ENCODE results near the gene HEXIM2.
A peak's percentile ranks its signal among the peaks of the same experiment; 100 is the strongest.

Gene HEXIM2

DNA sequence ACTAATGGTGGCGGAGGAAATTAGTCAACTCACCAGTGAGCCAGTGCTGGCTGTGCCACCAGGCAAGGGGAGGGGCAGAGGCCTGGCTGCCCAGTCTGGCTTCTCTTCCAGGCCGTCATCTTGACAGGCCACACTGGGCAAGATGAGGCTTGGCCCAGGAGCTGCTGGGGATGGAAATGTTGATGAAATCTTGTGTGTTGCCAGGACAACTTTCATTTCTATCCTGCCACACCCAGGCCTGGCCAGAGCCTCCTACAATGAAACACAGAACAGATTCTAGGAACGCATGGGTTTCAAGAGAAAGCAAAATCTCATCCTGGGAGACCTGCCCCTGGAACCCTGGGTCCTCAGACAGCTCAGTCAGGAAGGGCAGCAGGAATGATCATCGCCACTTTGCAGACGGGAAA lies 9.3 kb downstream of the HEXIM2 start:
- H3K27me3 ChIP-seq (ENCODE audit: control insufficient read depth, insufficient read depth, low read length): no peaks in the 10 kb centered on the region
- H3K9ac ChIP-seq (ENCODE audit: low read length): no peak overlapping the region
- H3K36me3 ChIP-seq (ENCODE audit: control insufficient read depth, insufficient read depth, low read length): no peaks in the 10 kb centered on the region
- peaks cover 17% of the 10 kb centered on the region for H3K4me1 ChIP-seq (ENCODE audit: control insufficient read depth, insufficient read depth, low read length)
- peak overlapping the region; percentile 97 for H3K27ac ChIP-seq (ENCODE audit: low read depth, low read length)
- H3K4me3 ChIP-seq (ENCODE audit: low read length): peak overlapping the region; percentile 58

DNA sequence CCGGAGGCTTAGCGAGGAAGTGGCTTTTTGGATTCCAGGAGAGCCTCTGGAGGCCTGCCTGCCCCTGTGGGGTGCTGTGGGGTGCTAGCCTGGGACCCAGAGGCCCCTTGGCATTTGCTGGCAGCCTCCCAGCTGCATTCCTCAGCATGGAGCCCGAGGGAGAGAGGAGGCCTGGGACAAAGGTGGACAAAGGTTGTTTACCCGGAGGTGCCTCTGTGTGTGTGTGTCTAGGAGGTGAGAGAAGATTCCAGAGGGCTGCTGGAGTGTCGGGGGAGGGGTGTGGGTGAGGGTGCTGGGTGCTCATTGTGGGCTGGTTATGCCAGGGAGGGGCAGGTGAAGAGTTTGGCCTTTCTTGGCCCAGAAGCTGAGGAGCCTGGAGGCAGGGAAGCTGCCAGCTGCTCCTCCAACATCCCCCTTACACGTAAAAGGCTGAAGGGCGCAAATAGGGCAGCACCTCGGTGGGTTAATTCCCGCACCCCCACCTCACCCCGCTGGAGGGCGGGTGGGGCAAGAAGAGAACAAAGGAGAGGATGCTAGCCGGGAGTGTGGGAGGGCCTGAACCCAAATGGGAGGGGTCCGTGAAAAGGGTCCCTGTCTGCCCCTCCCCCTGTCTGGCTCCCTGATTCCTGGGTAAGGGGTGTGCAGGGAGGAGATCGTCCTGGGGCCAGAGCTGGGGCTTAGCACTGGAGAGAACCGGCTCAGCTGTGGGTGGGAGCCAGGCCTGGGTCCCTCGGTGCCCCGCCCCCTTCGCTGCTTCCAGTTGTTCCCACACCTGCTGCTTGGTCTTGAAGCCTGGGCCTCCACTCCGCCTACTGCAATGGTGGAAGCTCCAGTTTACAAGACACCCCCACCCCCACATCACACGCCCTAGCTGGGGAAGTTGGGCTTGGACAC lies 9.9 kb downstream of the HEXIM2 start:
- H3K27ac ChIP-seq (ENCODE audit: low read depth, low read length): peak overlapping the region; percentile 97
- peak overlapping the region; percentile 58 for H3K4me3 ChIP-seq (ENCODE audit: low read length)
- peaks cover 20% of the 10 kb centered on the region for H3K4me1 ChIP-seq (ENCODE audit: control insufficient read depth, insufficient read depth, low read length)
- H3K9ac ChIP-seq (ENCODE audit: low read length): peak overlapping the region; percentile 53
- no peaks in the 10 kb centered on the region for H3K36me3 ChIP-seq (ENCODE audit: control insufficient read depth, insufficient read depth, low read length)
- no peaks in the 10 kb centered on the region for H3K27me3 ChIP-seq (ENCODE audit: control insufficient read depth, insufficient read depth, low read length)

DNA sequence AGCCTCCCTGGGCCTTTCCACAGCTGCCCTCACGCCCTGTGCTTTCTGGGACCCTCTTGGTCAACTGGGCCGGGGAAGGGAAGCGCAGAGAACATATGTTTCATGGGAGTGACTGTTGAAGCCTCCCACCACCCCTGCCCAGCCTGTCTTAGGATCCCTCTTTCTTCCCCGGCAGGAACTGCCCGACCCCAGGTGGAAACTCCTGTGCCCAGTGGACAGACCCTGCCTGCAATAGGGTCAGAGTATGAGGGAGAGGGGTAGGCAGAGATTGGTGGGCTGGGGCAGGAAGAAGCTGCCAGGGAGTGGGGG lies 10.5 kb downstream of the HEXIM2 start:
- peak overlapping the region; percentile 97 for H3K27ac ChIP-seq (ENCODE audit: low read depth, low read length)
- peaks cover 20% of the 10 kb centered on the region for H3K4me1 ChIP-seq (ENCODE audit: control insufficient read depth, insufficient read depth, low read length)
- H3K4me3 ChIP-seq (ENCODE audit: low read length): peak overlapping the region; percentile 58

GRCh38 chr17:45172541-45173286 lies 11.0 kb downstream of the HEXIM2 start:
- H3K4me3 ChIP-seq (ENCODE audit: low read length): peak overlapping the region; percentile 58
- H3K27me3 ChIP-seq (ENCODE audit: control insufficient read depth, insufficient read depth, low read length): no peaks in the 10 kb centered on the region
- H3K36me3 ChIP-seq (ENCODE audit: control insufficient read depth, insufficient read depth, low read length): no peaks in the 10 kb centered on the region
- peak overlapping the region; percentile 53 for H3K9ac ChIP-seq (ENCODE audit: low read length)
- H3K4me1 ChIP-seq (ENCODE audit: control insufficient read depth, insufficient read depth, low read length): peaks cover 20% of the 10 kb centered on the region
- peak overlapping the region; percentile 97 for H3K27ac ChIP-seq (ENCODE audit: low read depth, low read length)

More for the DNA sequence above, 10.5 kb downstream of the HEXIM2 start:
- H3K36me3 ChIP-seq (ENCODE audit: control insufficient read depth, insufficient read depth, low read length): no peaks in the 10 kb centered on the region
- no peaks in the 10 kb centered on the region for H3K27me3 ChIP-seq (ENCODE audit: control insufficient read depth, insufficient read depth, low read length)
- H3K9ac ChIP-seq (ENCODE audit: low read length): peak overlapping the region; percentile 53

GRCh38 chr17:45175759-45176115 lies 14.1 kb downstream of the HEXIM2 start:
- no peak overlapping the region for H3K27ac ChIP-seq (ENCODE audit: low read depth, low read length)
- no peaks in the 10 kb centered on the region for H3K27me3 ChIP-seq (ENCODE audit: control insufficient read depth, insufficient read depth, low read length)
- H3K36me3 ChIP-seq (ENCODE audit: control insufficient read depth, insufficient read depth, low read length): no peaks in the 10 kb centered on the region
- H3K4me3 ChIP-seq (ENCODE audit: low read length): no peak overlapping the region
- H3K4me1 ChIP-seq (ENCODE audit: control insufficient read depth, insufficient read depth, low read length): peaks cover 17% of the 10 kb centered on the region
- no peak overlapping the region for H3K9ac ChIP-seq (ENCODE audit: low read length)

GRCh38 chr17:45177563-45177962 lies 15.9 kb downstream of the HEXIM2 start:
- no peak overlapping the region for H3K9ac ChIP-seq (ENCODE audit: low read length)
- no peaks in the 10 kb centered on the region for H3K27me3 ChIP-seq (ENCODE audit: control insufficient read depth, insufficient read depth, low read length)
- H3K36me3 ChIP-seq (ENCODE audit: control insufficient read depth, insufficient read depth, low read length): no peaks in the 10 kb centered on the region
- H3K27ac ChIP-seq (ENCODE audit: low read depth, low read length): no peak overlapping the region
- no peak overlapping the region for H3K4me3 ChIP-seq (ENCODE audit: low read length)
- peaks cover 3% of the 10 kb centered on the region for H3K4me1 ChIP-seq (ENCODE audit: control insufficient read depth, insufficient read depth, low read length)

- Histone ChIP-seq H3K36me3 (ENCODE audit: control insufficient read depth, insufficient read depth, low read length) (no peaks in the 10 kb centered on the region), H3K4me3 (ENCODE audit: low read length) (no peak overlapping the region), H3K27ac (ENCODE audit: low read depth, low read length) (no peak overlapping the region), H3K9ac (ENCODE audit: low read length) (no peak overlapping the region), H3K4me1 (ENCODE audit: control insufficient read depth, insufficient read depth, low read length) (no peaks in the 10 kb centered on the region), H3K27me3 (ENCODE audit: control insufficient read depth, insufficient read depth, low read length) (no peaks in the 10 kb centered on the region)
Observed at GRCh38 chr17:45184144-45184543, 22.5 kb downstream of the HEXIM2 start.

GRCh38 chr17:45186801-45187354 lies 25.2 kb downstream of the HEXIM2 start:
- no peak overlapping the region for H3K9ac ChIP-seq (ENCODE audit: low read length)
- H3K36me3 ChIP-seq (ENCODE audit: control insufficient read depth, insufficient read depth, low read length): no peaks in the 10 kb centered on the region
- no peaks in the 10 kb centered on the region for H3K4me1 ChIP-seq (ENCODE audit: control insufficient read depth, insufficient read depth, low read length)
- H3K27me3 ChIP-seq (ENCODE audit: control insufficient read depth, insufficient read depth, low read length): no peaks in the 10 kb centered on the region
- H3K4me3 ChIP-seq (ENCODE audit: low read length): no peak overlapping the region
- no peak overlapping the region for H3K27ac ChIP-seq (ENCODE audit: low read depth, low read length)

- no peak overlapping the region for H3K9ac ChIP-seq (ENCODE audit: low read length)
- no peak overlapping the region for H3K27ac ChIP-seq (ENCODE audit: low read depth, low read length)
- H3K36me3 ChIP-seq (ENCODE audit: control insufficient read depth, insufficient read depth, low read length): no peaks in the 10 kb centered on the region
- no peaks in the 10 kb centered on the region for H3K4me1 ChIP-seq (ENCODE audit: control insufficient read depth, insufficient read depth, low read length)
- no peaks in the 10 kb centered on the region for H3K27me3 ChIP-seq (ENCODE audit: control insufficient read depth, insufficient read depth, low read length)
- H3K4me3 ChIP-seq (ENCODE audit: low read length): no peak overlapping the region
Observed at GRCh38 chr17:45189009-45189408, 27.3 kb downstream of the HEXIM2 start.

DNA sequence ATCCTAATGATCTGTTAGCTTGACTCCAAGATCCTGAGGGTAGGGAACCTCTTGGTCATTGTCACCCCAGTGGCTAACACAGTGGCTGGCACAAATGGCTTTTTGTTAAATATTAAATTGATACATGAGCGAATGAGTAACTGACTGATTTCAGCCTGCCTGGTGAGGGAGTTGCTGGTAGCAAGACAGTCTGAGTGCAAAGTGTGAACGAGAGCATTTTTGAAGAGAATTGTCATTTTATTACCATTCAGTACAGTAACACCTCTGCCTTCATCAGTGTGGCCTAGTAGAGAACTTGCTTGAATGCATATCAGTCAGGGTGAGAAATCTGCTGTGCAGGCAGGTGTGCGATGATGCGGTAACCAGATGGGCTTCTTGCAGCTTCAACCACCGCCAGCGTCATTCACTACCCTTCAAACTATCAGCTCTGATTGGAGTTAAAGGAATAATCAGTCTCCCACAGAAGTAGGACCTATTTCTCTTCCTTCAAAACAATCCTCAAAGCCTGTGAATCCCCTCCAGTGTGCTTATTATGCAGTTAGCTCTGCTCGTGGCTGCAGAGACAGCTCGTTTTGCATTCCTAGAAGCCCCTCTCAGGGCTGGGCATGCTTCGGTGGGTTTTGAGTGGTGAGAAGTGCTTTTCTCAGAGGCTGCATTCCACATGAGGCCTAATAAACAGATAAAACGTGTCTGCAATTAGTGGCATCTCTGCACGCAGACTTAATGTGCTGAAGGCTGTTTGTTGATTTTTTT lies 29.0 kb downstream of the HEXIM2 start:
- no peak overlapping the region for H3K27ac ChIP-seq (ENCODE audit: low read depth, low read length)

GRCh38 chr17:45195424-45195823 lies 33.7 kb downstream of the HEXIM2 start:
- H3K4me3 ChIP-seq (ENCODE audit: low read length): no peak overlapping the region
- H3K4me1 ChIP-seq (ENCODE audit: control insufficient read depth, insufficient read depth, low read length): peaks cover 5% of the 10 kb centered on the region
- no peak overlapping the region for H3K9ac ChIP-seq (ENCODE audit: low read length)
- no peaks in the 10 kb centered on the region for H3K36me3 ChIP-seq (ENCODE audit: control insufficient read depth, insufficient read depth, low read length)
- no peaks in the 10 kb centered on the region for H3K27me3 ChIP-seq (ENCODE audit: control insufficient read depth, insufficient read depth, low read length)
- H3K27ac ChIP-seq (ENCODE audit: low read depth, low read length): no peak overlapping the region

More for the DNA sequence above, 29.0 kb downstream of the HEXIM2 start:
- Histone ChIP-seq H3K36me3 (ENCODE audit: control insufficient read depth, insufficient read depth, low read length) (no peaks in the 10 kb centered on the region), H3K4me1 (ENCODE audit: control insufficient read depth, insufficient read depth, low read length) (no peaks in the 10 kb centered on the region), H3K4me3 (ENCODE audit: low read length) (no peak overlapping the region), H3K27me3 (ENCODE audit: control insufficient read depth, insufficient read depth, low read length) (no peaks in the 10 kb centered on the region), H3K9ac (ENCODE audit: low read length) (no peak overlapping the region)

DNA sequence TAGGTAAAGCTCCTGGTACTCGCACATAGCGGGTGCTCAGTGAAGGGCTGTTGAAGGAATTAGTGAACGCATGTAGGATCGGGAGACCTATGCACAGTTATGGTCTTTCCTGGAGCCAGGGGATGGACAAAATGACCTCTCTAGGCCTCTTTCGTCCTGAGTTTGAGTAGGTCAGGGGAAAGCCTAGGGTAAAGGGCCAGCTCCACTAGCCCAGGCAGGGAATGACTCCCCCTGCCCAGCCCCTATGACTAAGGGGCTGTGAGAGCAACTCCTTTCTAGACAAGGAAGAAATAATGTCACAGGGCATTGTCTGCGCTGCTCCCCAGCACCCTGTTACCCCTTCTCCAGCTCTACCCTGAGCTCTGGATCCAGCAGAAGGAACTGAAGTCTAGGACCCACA lies 35.4 kb downstream of the HEXIM2 start:
- peaks cover 5% of the 10 kb centered on the region for H3K4me1 ChIP-seq (ENCODE audit: control insufficient read depth, insufficient read depth, low read length)
- H3K4me3 ChIP-seq (ENCODE audit: low read length): no peak overlapping the region
- H3K36me3 ChIP-seq (ENCODE audit: control insufficient read depth, insufficient read depth, low read length): no peaks in the 10 kb centered on the region
- no peaks in the 10 kb centered on the region for H3K27me3 ChIP-seq (ENCODE audit: control insufficient read depth, insufficient read depth, low read length)
- H3K9ac ChIP-seq (ENCODE audit: low read length): no peak overlapping the region
- H3K27ac ChIP-seq (ENCODE audit: low read depth, low read length): no peak overlapping the region

Measured in rectal smooth muscle tissue (tissue), 1 donor.